ENCODE data around the gene ZNF512.

Gene ZNF512

DNA sequence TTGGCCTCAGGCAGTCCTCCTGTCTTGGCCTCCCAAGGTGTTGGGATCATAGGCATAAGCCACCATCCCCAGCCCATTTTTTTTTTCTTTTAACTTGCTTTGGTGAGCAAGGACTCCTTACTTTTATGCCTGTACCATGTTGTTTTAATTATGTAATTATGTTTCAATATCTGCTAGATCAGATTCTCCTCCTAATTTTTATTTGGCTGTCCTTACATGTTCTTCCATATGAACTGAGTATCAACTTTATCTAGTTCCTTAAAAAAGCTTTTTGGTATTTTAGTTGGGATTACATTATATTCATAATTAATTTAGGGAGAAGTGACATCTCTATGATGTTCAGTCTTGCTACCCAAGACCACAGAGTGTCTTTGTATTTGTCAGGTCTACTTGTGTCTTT, 62.4 kb downstream of the ZNF512 start:
- Histone ChIP-seq H3K4me1 (ENCODE audit: insufficient read depth, low read length) (no peaks in the 10 kb centered on the region), H3K9ac (ENCODE audit: low read depth, low read length) (no peak overlapping the region), H3K4me3 (ENCODE audit: low read length) (no peak overlapping the region), H3K36me3 (ENCODE audit: insufficient read depth, low read depth, low read length) (peaks cover 87% of the 10 kb centered on the region), H3K27me3 (ENCODE audit: insufficient read depth, low read length) (no peaks in the 10 kb centered on the region), H3K9me3 (ENCODE audit: insufficient read depth, low read depth, low read length) (no peaks in the 10 kb centered on the region), H3K27ac (ENCODE audit: low read length) (no peak overlapping the region)

GRCh38 chr2:27647289-27647688, 64.4 kb downstream of the ZNF512 start:
- no peak overlapping the region for H3K27ac ChIP-seq (ENCODE audit: low read length)
- peaks cover 85% of the 10 kb centered on the region for H3K36me3 ChIP-seq (ENCODE audit: insufficient read depth, low read depth, low read length)
- H3K4me1 ChIP-seq (ENCODE audit: insufficient read depth, low read length), result no peaks in the 10 kb centered on the region
- H3K4me3 ChIP-seq (ENCODE audit: low read length), result no peak overlapping the region
- H3K9me3 ChIP-seq (ENCODE audit: insufficient read depth, low read depth, low read length), result no peaks in the 10 kb centered on the region
- no peak overlapping the region for H3K9ac ChIP-seq (ENCODE audit: low read depth, low read length)
- H3K27me3 ChIP-seq (ENCODE audit: insufficient read depth, low read length), result no peaks in the 10 kb centered on the region

DNA sequence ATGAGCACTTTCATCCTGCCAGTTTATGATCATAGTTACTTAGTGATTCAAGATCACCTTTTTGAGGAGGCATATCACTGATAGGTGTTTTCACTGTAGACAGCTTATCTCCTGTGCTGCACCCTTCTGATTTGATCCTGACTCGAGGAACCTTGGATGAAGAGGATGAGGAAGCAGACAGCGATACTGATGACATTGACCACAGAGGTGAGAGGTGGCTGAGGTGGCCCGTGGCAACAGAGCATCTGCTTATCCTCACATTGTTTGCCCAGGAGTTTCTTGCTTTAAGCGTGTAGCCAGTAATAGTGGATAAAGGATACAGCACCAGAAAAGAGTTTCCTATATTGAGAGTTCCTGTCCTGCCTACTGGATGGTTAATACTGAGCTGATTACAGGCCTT, 64.9 kb downstream of the ZNF512 start:
- H3K36me3 ChIP-seq (ENCODE audit: insufficient read depth, low read depth, low read length), result peaks cover 85% of the 10 kb centered on the region

GRCh38 chr2:27651056-27651455, 68.2 kb downstream of the ZNF512 start:
- H3K9me3 ChIP-seq (ENCODE audit: insufficient read depth, low read depth, low read length), result no peaks in the 10 kb centered on the region
- H3K27ac ChIP-seq (ENCODE audit: low read length), result no peak overlapping the region
- H3K9ac ChIP-seq (ENCODE audit: low read depth, low read length), result no peak overlapping the region
- H3K27me3 ChIP-seq (ENCODE audit: insufficient read depth, low read length), result no peaks in the 10 kb centered on the region
- peaks cover 95% of the 10 kb centered on the region for H3K36me3 ChIP-seq (ENCODE audit: insufficient read depth, low read depth, low read length)
- H3K4me3 ChIP-seq (ENCODE audit: low read length), result no peak overlapping the region
- no peaks in the 10 kb centered on the region; the same call in 1 of the 2 replicates for H3K4me1 ChIP-seq (ENCODE audit: insufficient read depth, low read length)

More for the DNA sequence above, 64.9 kb downstream of the ZNF512 start:
- Histone ChIP-seq H3K9me3 (ENCODE audit: insufficient read depth, low read depth, low read length) (no peaks in the 10 kb centered on the region), H3K27ac (ENCODE audit: low read length) (no peak overlapping the region), H3K4me1 (ENCODE audit: insufficient read depth, low read length) (no peaks in the 10 kb centered on the region), H3K4me3 (ENCODE audit: low read length) (no peak overlapping the region), H3K9ac (ENCODE audit: low read depth, low read length) (no peak overlapping the region), H3K27me3 (ENCODE audit: insufficient read depth, low read length) (no peaks in the 10 kb centered on the region)

DNA sequence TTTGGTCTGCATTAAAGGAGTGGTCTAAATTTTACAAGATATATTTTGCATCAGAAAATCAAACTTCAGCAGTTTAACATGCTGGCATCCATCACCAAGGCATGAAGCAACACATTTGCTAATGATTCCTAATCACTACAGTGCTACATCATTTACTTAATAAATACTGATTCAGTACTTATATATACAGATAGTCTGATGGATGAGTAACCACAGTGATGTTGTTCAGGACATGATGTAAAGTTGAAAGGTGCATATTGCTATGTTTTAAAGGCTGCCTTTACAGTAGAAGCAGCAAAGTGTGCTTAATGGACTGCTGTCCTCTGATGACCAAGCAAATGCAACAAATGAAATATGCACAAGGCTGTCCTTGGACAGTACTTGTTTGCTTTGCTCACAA, 69.5 kb downstream of the ZNF512 start:
- Histone ChIP-seq H3K36me3 (ENCODE audit: insufficient read depth, low read depth, low read length) (peaks cover 95% of the 10 kb centered on the region), H3K4me3 (ENCODE audit: low read length) (no peak overlapping the region), H3K9me3 (ENCODE audit: insufficient read depth, low read depth, low read length) (no peaks in the 10 kb centered on the region), H3K9ac (ENCODE audit: low read depth, low read length) (no peak overlapping the region), H3K27ac (ENCODE audit: low read length) (no peak overlapping the region), H3K4me1 (ENCODE audit: insufficient read depth, low read length) (no peaks in the 10 kb centered on the region; the same call in 1 of the 2 replicates), H3K27me3 (ENCODE audit: insufficient read depth, low read length) (no peaks in the 10 kb centered on the region)

DNA sequence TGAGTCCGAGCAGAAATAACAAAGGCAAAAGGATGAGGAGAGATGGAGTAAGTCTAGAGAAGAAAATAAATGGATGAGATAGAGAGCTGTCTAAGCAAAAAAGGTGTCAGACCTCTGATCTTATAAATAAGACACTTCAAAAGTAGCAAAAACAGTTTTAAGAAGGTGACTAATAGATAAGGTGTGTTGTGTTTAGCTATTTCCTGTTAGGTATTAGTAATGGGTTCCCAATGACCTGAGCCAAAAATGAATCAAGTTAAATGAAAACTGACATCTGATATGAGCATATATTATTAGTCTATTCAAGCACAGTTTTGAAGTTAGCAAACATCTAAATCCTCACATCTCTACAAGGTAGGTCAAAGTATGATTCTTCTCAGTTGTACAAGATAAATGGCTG, 69.9 kb downstream of the ZNF512 start:
- Histone ChIP-seq H3K4me1 (ENCODE audit: insufficient read depth, low read length) (no peaks in the 10 kb centered on the region; the same call in 1 of the 2 replicates), H3K27ac (ENCODE audit: low read length) (no peak overlapping the region), H3K9ac (ENCODE audit: low read depth, low read length) (no peak overlapping the region), H3K36me3 (ENCODE audit: insufficient read depth, low read depth, low read length) (peaks cover 95% of the 10 kb centered on the region), H3K4me3 (ENCODE audit: low read length) (no peak overlapping the region), H3K27me3 (ENCODE audit: insufficient read depth, low read length) (no peaks in the 10 kb centered on the region), H3K9me3 (ENCODE audit: insufficient read depth, low read depth, low read length) (no peaks in the 10 kb centered on the region)

DNA sequence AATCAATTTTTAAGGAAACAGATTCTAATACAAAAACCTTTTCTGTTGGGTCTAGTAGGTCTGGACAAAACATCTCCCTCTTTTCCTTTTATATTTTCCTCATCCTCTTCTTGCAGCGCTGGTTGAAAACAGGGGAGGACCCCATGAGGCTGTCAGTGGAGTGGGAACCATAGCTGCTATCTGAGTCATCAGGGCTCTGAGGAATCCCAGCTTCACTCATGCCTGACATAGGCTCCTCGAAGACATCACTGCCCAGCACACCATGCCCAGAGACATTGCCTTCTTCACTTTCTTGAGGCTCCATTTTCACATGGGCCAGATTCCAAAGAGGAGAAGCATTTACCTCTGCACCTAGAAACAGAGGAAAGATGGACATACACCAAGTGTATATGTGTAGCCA, 70.6 kb downstream of the ZNF512 start:
- H3K4me3 ChIP-seq (ENCODE audit: low read length), result no peak overlapping the region
- no peak overlapping the region for H3K9ac ChIP-seq (ENCODE audit: low read depth, low read length)
- H3K36me3 ChIP-seq (ENCODE audit: insufficient read depth, low read depth, low read length), result peaks cover 95% of the 10 kb centered on the region
- no peaks in the 10 kb centered on the region for H3K27me3 ChIP-seq (ENCODE audit: insufficient read depth, low read length)
- H3K9me3 ChIP-seq (ENCODE audit: insufficient read depth, low read depth, low read length), result no peaks in the 10 kb centered on the region
- H3K27ac ChIP-seq (ENCODE audit: low read length), result no peak overlapping the region
- H3K4me1 ChIP-seq (ENCODE audit: insufficient read depth, low read length), result no peaks in the 10 kb centered on the region; the same call in 1 of the 2 replicates

DNA sequence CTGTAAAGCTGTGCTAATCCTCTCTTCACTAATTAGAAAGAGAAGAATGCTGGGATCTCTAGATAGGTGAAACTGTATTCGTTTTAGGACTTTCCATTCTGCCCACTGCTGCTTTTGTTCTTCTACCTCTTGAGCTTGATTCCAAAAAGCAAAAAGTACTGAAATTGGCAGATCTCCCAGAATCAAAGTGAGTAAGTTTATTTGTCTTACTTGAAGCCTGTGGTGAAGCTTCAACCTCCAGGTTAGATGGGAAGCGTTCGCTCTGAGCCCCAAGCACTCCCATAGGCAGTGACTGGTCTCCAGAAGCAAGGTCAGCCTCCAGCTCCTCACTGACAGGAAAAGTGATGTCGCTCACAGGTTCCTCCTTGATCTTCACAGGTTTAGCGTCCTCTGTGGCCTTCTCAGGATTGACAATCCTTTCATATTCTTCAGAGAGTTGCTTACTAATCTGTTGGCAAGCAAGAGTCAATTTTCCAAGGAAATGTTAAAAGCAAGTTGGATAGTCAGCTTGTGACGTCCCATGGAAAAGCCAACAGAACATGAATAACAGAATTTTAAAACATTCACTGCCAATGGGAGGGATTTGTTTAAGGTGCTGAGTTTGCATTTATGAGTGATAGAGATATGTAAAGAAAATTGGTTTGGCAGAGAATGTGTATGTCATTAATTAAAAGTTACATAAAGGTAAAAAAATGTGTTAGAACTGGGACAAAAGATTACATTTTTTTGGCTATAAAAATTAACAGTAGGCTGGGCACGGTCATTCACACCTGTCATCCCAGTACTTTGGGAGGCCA, 72.5 kb downstream of the ZNF512 start:
- Histone ChIP-seq H3K9me3 (ENCODE audit: insufficient read depth, low read depth, low read length) (no peaks in the 10 kb centered on the region), H3K27ac (ENCODE audit: low read length) (no peak overlapping the region), H3K27me3 (ENCODE audit: insufficient read depth, low read length) (no peaks in the 10 kb centered on the region), H3K36me3 (ENCODE audit: insufficient read depth, low read depth, low read length) (peaks cover 95% of the 10 kb centered on the region), H3K4me3 (ENCODE audit: low read length) (no peak overlapping the region), H3K4me1 (ENCODE audit: insufficient read depth, low read length) (no peaks in the 10 kb centered on the region; the same call in 1 of the 2 replicates), H3K9ac (ENCODE audit: low read depth, low read length) (no peak overlapping the region)

DNA sequence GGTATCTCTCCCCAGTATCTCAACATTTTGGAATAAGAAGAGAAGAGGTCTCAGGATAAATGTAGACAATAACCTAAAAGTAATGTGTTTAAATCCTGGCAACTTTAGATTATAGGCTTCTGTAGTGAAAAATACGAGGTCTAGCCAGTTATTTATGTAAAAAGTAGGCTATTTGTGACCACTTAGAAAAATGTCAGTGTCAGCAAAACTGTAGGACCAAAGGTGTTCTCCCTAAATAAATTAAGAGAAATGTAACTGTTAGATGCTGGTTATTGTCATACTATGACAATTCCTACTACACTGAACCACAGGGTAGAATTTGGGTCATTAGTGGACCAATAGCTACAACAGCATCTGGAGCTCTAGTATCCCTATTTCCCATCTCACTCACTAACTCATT, 78.5 kb downstream of the ZNF512 start:
- Histone ChIP-seq H3K9me3 (ENCODE audit: insufficient read depth, low read depth, low read length) (no peaks in the 10 kb centered on the region), H3K36me3 (ENCODE audit: insufficient read depth, low read depth, low read length) (peaks cover 61% of the 10 kb centered on the region), H3K27me3 (ENCODE audit: insufficient read depth, low read length) (no peaks in the 10 kb centered on the region), H3K9ac (ENCODE audit: low read depth, low read length) (no peak overlapping the region), H3K4me1 (ENCODE audit: insufficient read depth, low read length) (peaks cover 7% of the 10 kb centered on the region; the same call in 1 of the 2 replicates), H3K27ac (ENCODE audit: low read length) (no peak overlapping the region), H3K4me3 (ENCODE audit: low read length) (no peak overlapping the region)

GRCh38 chr2:27663285-27664153, 80.7 kb downstream of the ZNF512 start, which contains the start of the genes SLC4A1AP and SUPT7L:
Gene SLC4A1AP, plus strand, starts transcription at chr2:27663889. Its CDS starts 26 bp downstream, at chr2:27663915.
Gene SUPT7L, minus strand, starts transcription at chr2:27663614. Its CDS starts 1,422 bp downstream, at chr2:27662192.
- Histone ChIP-seq H3K9ac (ENCODE audit: low read depth, low read length) (peak within 1 kb of the TSS; percentile 81), H3K4me3 (ENCODE audit: low read length) (peak within 1 kb of the TSS; percentile 95), H3K36me3 (ENCODE audit: insufficient read depth, low read depth, low read length) (peaks cover 51% of the 10 kb centered on the region), H3K9me3 (ENCODE audit: insufficient read depth, low read depth, low read length) (no peaks in the 10 kb centered on the region), H3K27ac (ENCODE audit: low read length) (peak within 1 kb of the TSS; percentile 33), H3K27me3 (ENCODE audit: insufficient read depth, low read length) (no peaks in the 10 kb centered on the region), H3K4me1 (ENCODE audit: insufficient read depth, low read length) (peaks cover 7% of the 10 kb centered on the region; the same call in 1 of the 2 replicates)

GRCh38 chr2:27664154-27664574, 81.3 kb downstream of the ZNF512 start:
- Histone ChIP-seq H3K4me3 (ENCODE audit: low read length) (peak overlapping the region; percentile 95), H3K9me3 (ENCODE audit: insufficient read depth, low read depth, low read length) (no peaks in the 10 kb centered on the region), H3K27me3 (ENCODE audit: insufficient read depth, low read length) (no peaks in the 10 kb centered on the region), H3K36me3 (ENCODE audit: insufficient read depth, low read depth, low read length) (peaks cover 51% of the 10 kb centered on the region), H3K27ac (ENCODE audit: low read length) (no peak overlapping the region), H3K9ac (ENCODE audit: low read depth, low read length) (peak overlapping the region; percentile 81), H3K4me1 (ENCODE audit: insufficient read depth, low read length) (peaks cover 7% of the 10 kb centered on the region; the same call in 1 of the 2 replicates)
